Erythroblast (primary cell): Measurements from ENCODE around the gene GRHL3.
A peak's percentile ranks its signal among the peaks of the same experiment; 100 is the strongest.
"Not testable (repeated sequence)": the region's sequence is repeated elsewhere in the genome, so short reads cannot be mapped to it uniquely, and the experiment has no call there.

Source experiments
- DNase-seq, 2 experiments: peaks; one replicate each; lab custom pipeline; 2025; lab: John Stamatoyannopoulos, UW
- GATA1 ChIP-seq: IDR thresholded peaks from 2 replicates; pipeline ENCODE4 v1.6.1; 2011; ENCODE audit warnings: low read depth, mild to moderate bottlenecking, control low read depth, low read length, moderate library complexity
- POLR2A ChIP-seq: IDR thresholded peaks from 2 replicates; pipeline ENCODE4 v1.6.1; 2011; ENCODE audit warnings: mild to moderate bottlenecking, low read length

GRHL3 gene

DNA sequence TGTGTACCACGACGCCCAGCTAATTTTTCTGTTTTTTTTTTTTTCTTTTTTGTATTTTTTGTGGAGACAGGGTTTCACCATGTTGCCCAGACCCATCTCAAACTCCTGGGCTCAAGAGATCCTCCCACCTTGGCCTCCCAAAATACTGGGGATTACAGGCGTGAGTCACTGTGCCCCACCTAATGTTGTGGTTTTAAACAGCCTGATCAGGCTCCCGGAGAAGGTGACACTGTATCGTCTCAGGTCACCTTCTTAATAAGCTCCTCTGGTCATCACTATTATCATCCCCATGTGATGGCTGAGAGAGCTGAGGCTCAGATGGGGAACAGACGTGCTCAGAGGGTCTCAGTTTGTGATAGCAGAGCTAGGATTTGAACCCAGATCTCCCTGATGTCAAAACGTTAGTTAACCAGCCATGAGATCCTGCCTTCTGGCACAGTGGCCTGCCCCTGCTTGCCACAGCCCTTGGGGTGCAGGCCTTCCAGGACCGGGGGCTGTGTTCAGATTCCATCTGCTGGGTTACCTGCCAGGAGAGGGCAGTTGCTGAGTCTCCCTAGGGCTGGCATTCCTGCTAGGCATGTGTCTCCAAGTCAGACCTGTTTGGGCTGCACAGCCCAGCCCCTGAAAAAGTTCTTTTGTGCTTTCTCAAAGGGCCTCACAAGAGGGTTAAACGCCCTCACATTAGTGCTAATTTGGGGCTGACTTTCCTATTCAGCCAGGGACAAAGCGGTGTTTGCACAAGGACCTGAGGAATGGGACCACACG is 32.7 kb upstream of the GRHL3 start:
- TF ChIP-seq POLR2A (no peak), GATA1 (no peak)
- DNase-seq: no peak

DNA sequence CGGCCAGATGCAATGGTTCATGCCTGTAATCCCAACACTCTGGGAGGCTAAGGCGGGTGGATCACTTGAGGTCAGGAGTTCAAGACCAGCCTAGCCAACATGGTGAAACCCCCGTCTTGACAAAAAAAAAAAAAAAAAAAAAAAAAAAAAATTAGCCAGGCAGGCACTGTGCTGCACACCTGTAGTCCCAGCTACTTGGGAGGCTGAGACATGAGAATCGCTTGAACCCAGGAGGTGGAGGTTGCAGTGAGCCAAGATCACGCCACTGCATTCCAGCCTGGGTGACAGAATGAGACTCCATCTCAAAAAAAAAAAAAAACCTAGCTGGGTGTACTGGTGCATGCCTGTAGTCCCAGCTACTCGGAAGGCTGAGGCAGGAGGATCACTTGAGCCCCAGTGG is 31.4 kb upstream of the GRHL3 start:
- not testable (repeated sequence) for DNase-seq

DNA sequence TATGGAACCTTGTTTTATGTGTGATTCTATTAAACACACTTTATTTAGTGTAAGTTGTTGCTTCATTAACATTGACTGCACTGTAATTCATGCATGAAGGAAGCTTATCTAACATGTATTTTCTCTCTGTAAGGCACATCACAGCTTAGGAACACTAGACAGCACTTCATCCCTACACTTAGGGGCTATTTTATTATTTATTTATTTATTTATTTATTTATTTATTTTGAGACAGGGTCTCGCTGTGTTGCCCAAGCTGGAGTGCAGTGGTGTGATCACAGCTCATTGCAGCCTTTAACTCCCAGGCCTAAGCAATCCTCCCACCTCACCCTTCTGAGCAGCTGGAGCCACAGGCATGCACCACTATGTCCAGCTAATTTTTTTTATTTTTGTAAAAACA is 30.7 kb upstream of the GRHL3 start:
- no peak for TF ChIP-seq GATA1
- no peak for TF ChIP-seq POLR2A
- DNase-seq: no peak

DNA sequence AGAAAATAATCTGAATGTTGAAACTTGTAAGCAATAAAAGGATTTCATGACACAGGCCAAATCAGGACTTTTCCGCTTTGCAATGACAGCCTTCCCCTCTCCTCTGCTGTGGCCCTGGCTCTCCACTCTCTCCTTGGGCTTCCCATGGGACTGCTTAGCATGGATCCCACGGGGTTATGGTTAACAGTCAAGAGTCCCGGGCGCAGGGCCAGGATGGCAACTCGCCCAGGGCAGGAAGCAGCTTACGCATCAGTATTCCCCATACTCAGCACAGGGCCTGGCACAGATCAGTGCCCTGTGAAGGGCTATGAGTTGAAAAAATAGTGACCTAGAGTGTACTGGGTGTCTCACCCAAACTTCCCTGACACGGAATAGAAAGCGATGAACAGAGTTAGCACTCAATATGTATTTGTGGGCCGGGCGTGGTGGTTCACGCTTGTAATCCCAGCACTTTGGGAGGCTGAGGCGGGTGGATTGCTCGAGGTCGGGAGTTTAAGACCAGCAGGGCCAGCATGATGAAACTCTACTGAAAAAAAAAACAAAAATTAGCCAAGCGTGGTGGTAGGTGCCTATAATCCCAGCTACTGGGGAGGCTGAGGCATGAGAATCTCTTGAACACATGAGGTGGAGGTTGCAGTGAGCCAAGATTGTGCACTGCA is 29.1 kb upstream of the GRHL3 start:
- TF ChIP-seq POLR2A: no peak
- TF ChIP-seq GATA1: no peak
- DNase-seq: no peak

DNA sequence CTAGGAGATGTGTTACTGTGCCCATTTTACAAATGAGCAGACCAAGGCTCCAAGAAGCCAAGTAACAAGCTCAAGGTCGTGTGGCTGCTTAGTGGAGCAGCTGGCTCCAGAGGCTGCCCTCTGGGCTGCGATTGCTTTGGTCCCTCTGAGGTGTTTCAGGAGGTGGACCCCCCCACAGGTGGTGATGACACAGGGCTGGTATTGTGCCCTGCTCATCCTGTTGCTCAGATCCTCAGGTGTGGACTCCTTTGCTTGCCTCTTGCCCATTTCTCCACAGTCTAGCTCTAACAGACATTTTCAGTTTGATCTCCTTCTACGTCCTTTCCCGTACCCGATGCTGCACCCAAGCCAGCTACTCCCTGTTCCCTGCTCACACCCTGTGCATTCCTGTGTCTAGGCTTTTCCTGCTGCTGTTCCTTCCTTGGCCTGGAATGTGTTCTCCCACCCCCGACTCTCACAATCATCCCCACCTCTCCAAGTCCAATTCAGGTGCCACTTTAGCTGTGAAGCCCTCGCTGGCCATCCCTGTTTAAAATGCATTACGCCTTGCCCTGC is 28.1 kb upstream of the GRHL3 start:
- DNase-seq: no peak

DNA sequence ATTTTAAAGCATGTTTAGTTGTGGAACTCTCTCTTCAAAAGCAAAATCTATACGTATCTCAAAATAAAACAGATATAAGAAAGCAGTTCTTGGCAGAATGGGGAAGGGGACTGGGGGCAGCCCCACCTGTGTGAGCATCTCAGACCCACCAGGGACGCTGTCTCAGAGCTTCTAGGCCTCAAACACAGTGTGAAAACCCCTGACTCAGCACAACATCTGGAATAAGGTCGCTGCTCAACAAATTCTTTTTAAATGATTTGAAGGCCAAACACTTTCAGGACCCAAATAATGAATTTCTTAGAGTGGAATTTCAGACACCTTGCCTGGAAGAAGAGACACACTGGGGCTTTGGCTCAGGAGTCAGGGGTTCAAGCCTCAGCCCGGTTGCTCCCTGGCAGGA is 27.1 kb upstream of the GRHL3 start:
- TF ChIP-seq POLR2A (no peak), GATA1 (no peak)
- DNase-seq: no peak

More for the DNA sequence above, 28.1 kb upstream of the GRHL3 start:
- TF ChIP-seq POLR2A: no peak
- no peak for TF ChIP-seq GATA1

DNA sequence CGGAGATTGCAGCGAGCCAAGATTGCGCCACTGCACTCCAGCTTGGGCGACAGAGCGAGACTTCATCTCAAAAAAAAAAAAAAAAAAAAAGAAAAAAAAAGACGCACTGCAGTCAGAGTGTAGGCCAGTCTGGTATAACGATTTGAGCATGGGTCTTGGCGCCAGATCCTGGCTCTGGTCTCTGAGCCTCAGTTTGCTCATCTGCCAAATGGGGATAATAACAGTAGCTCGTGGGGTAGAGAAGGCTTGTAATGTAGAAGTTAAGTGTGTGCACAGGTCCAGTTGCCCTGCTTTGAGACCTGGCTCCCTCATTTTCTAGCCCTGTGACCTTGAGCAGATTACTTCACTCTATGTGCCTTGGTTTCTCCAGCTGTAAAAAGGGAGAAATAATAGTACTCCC is 26.3 kb upstream of the GRHL3 start:
- TF ChIP-seq GATA1: no peak
- TF ChIP-seq POLR2A: no peak
- DNase-seq: no peak

DNA sequence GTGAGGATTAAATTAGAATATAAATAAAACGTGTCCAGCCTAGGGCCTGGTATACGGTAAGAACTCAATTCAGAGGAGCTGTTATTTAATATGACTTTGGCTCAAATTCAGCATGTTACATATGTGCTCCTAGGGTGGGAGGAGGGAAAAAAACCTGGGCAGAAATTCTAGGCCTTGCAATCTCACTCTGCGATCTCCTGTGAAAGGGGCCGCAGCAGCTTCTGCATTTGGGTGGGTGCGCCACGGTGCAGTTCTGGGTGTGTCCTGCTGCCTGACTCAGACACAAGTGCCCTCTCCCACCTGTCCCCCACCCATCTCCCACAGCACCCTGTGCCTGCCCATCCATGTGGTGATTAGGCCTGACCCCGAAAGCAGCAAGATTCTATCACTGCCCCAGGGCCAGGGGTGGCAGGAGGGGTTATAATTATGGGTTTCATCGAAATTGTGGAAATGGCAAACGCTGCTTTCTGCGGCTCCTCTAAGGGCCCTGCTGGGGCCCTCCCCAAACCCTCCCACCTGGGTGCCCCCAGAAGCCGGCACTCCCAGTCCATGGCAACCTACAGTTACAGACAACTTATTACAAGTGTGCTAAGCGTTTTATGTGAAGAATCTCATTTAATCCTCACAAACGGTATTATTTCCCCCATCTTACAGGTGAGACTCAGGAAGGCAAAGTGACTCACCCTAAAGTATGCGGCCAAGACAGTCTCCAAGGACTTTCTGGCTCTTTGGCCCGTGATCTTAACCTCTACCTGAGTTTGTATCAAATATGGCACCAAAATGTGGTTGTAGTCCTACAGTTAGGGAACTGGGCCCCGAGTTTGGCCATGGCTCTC is 25.5 kb upstream of the GRHL3 start:
- DNase-seq: no peak
- TF ChIP-seq GATA1: no peak

DNA sequence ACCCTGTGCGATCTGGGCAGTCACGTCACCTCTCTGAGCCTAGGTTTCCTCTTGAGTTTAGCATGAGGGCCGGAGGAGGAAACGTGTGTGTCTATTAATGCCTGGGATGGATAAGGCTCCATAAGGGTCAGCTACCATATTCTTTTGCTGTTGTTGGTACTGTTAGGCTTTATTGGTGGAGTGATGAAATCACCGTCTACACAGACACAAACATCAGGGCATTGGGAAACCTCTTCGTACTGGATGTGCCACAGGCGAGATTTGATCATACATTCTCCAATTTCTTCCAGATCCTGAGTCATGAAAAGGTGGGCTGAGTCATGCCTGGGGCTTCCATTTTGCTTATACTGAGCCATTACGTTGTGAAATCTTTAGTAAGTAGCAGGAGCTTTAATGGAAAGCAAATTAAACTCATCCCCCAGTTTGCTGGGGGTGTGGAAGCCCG is 24.9 kb upstream of the GRHL3 start:
- no peak for TF ChIP-seq POLR2A
- TF ChIP-seq GATA1: no peak
- DNase-seq: peak in 1 of 2 experiments; percentile 7

DNA sequence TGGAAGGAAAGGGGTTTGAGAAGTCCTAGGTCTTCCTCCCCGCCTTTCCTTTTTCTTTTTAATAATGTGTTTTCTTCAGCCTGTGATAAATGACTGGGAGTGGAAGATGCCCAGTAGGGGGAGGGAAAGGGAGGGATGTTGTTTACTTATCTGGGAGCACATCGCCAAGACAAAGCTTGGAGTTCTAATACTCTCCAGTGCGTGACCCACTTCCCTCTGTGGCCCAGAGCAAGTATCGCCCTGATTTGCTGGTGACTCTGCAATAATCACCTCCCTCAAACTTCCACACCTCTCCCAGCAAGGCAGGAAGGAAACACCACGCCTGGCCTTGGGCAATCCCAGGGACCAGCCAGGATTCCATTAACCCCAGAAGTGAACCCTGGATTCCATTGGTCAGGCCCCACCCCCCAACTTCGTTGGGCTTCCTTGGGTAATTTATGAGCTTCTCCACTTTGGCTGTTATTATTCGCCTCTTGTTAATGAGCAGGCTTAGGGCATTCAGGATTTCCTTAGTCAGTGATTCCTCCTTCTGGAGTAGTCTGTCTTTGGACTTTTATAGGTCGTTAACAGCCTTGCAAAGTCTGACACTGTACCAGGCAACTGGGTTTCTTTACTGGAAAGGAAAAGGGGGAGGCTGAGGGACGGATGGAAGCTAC is 24.3 kb upstream of the GRHL3 start:
- no peak for TF ChIP-seq POLR2A
- TF ChIP-seq GATA1: no peak
- DNase-seq: no peak

DNA sequence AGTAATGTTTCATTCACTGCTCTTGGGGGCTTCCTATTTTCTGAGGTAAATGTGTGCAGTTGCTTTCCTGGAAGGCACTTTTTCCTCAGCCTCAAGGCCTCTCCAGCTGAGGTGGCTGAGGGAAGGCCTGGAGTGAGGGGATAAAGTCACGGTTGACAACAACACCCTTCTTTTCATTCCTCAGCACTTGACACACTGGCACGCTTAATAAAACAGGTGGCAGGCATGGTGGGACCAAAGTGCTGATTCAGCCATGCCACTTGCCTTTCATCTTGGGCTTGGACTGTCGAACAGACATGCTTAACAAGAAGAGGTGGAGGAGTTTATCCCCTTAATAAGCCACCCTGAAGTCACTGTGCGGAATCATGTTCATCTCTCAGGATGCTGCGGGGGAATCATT is 23.6 kb upstream of the GRHL3 start:
- no peak for DNase-seq
- TF ChIP-seq POLR2A: no peak
- TF ChIP-seq GATA1: no peak

DNA sequence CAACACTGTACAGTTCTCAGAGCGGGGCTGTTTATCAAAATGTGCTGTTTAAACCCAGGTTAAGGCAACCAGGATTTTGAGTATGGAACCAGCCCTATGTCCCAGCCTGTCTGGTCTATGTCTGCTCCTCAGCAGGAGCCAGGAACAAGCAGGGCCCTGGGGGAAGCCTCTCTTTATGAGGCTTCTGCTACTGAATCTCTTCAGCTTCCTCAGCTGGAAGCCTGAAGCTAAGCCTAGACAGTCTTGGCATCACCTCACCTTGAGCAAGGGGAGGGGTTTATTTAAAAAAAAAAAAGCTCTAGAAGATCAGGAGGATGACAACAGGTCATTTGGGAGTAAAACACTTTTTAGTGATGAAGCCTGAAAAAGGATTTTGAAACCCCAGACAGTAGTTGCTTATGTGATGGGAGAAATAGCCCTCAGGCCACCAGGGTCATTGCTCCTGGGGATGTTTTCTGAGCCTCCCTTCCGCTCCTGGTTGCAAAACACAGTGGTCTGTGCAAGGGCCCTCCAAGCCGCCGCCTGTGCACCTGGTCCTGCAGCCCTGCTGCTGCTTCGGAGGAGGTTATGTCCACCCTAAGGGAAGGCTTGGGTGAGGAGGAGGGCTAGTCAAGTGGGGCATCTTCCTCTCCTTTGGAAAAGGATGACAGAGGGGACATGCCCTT is 21.8 kb upstream of the GRHL3 start:
- DNase-seq: no peak
- TF ChIP-seq POLR2A (no peak), GATA1 (no peak)

DNA sequence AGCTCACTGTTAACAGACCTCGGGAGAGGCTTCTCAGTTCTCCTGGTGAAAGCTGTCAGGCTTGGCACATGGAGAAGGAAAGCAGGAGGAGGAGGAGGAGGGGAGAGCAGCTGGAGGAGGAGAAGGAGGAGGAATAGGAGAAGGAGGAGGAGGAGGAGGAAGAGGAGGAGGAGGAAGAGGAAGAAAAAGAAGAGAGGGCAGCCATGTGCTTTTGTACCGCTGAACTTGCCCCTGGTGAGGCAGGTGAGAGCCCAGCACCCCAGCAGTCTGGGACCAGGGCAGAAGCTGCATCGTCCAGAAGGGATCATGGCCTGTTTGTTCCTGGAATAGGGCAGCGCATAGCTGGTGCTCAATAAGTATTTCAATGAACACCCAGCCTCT is 21.3 kb upstream of the GRHL3 start:
- TF ChIP-seq GATA1: no peak
- TF ChIP-seq POLR2A: no peak
- no peak for DNase-seq
